Subcutaneous adipose tissue (tissue), 4 donors: Measurements from ENCODE around the gene SINHCAF. TPM values are rescaled to one million over a fixed set of nuclear protein-coding genes. Genes with fewer than 3 reads are reported as not detected.

Source experiments
- CTCF ChIP-seq: fragments of 450-650 bp; IDR thresholded peaks from one replicate; pipeline ENCODE4 v1.5.1; 2016; ENCODE audit warnings: low read depth, mild to moderate bottlenecking, control low read depth, antibody characterized with exemption, moderate library complexity
- total RNA-seq, 4 donors: library from RNA; depleted of rRNA; stranded (reverse); fragments of >200 nt; gene quantifications; one replicate each; pipeline ENCODE4 v1.1.0, GENCODE V29; 2016

Gene SINHCAF
- total RNA-seq, 4 donors from 2014 or later, result 13.2 to 23.6 (median 17.4) TPM

GRCh38 chr12:31363831-31364230, 37.9 kb upstream of the SINHCAF start:
- no peak for TF ChIP-seq CTCF

GRCh38 chr12:31363416-31363809, 37.5 kb upstream of the SINHCAF start:
- no peak for TF ChIP-seq CTCF

GRCh38 chr12:31362759-31363415, 36.9 kb upstream of the SINHCAF start:
- no peak for TF ChIP-seq CTCF

GRCh38 chr12:31362115-31362758, 36.3 kb upstream of the SINHCAF start:
- TF ChIP-seq CTCF, result no peak

GRCh38 chr12:31361730-31362114, 35.8 kb upstream of the SINHCAF start:
- no peak for TF ChIP-seq CTCF

GRCh38 chr12:31355747-31356107, 29.8 kb upstream of the SINHCAF start:
- no peak for TF ChIP-seq CTCF

- no peak for TF ChIP-seq CTCF
Measured at GRCh38 chr12:31353750-31354708, 28.1 kb upstream of the SINHCAF start.
